WERI-Rb-1 (cell line): ENCODE results near the gene NUP93.

Experiments used
- DNase-seq: peaks from one replicate; pipeline ENCODE4 v3.0.0-alpha.2; 2020
- H3K27ac ChIP-seq: fragments of 250-450 bp; sonication (Bioruptor Pico); 2 replicates; pipeline ENCODE4 v1.5.1; 2020; ENCODE audit warnings: mild to moderate bottlenecking, moderate library complexity
- H3K27me3 ChIP-seq: fragments of 250-450 bp; sonication (Bioruptor Pico); 2 replicates; pipeline ENCODE4 v1.5.1; 2021; ENCODE audit warnings: mild to moderate bottlenecking, low read depth, moderate library complexity; ENCODE audit not compliant: insufficient read depth, severe bottlenecking
- H3K36me3 ChIP-seq: fragments of 250-450 bp; sonication (Bioruptor Pico); 2 replicates; pipeline ENCODE4 v1.5.1; 2020; ENCODE audit warnings: mild to moderate bottlenecking, moderate library complexity
- H3K4me3 ChIP-seq: 2 replicates; pipeline ENCODE4 v1.5.1; 2011; ENCODE audit warnings: low read depth, mild to moderate bottlenecking, control low read depth, low read length
- H3K9me3 ChIP-seq: fragments of 250-450 bp; sonication (Bioruptor Pico); 2 replicates; pipeline ENCODE4 v1.5.1; 2021; ENCODE audit warnings: mild to moderate bottlenecking, moderate library complexity; ENCODE audit not compliant: severe bottlenecking
- CTCF ChIP-seq: IDR thresholded peaks from 2 replicates; pipeline ENCODE4 v1.5.1; 2011; ENCODE audit warnings: low read depth, mild to moderate bottlenecking, control low read depth, inconsistent platforms, low read length

The NUP93 gene

GRCh38 chr16:56701534-56701933 is 28.4 kb upstream of the NUP93 start:
- no peak for TF ChIP-seq CTCF
- no peaks in the 10 kb centered on the region for H3K27me3 ChIP-seq
- H3K9me3 ChIP-seq: peaks cover 5% of the 10 kb centered on the region
- no peak for DNase-seq
- H3K4me3 ChIP-seq: no peak overlapping the region
- no peaks in the 10 kb centered on the region for H3K36me3 ChIP-seq
- no peak overlapping the region for H3K27ac ChIP-seq

DNA sequence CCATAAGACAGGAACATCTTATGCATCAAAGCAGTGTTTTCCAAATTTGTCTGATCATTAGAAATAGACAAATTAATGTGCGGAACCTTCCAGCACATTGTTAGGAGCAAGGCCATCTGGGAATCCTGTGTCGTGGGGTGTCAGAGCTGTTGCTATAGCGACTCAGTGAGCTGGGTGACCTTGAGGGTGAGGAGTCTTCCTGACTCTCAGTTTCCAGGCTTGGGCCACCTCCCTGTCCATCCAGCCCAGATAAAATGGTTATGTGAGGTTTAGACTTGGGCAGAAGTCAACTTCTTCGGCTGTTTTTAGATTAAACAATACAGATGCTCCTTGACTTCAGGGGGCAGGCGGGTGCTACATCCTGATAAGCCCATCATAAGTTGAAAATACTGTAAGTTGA is 27.1 kb upstream of the NUP93 start:
- Histone ChIP-seq H3K27ac (no peak overlapping the region), H3K27me3 (no peaks in the 10 kb centered on the region), H3K4me3 (no peak overlapping the region), H3K9me3 (peaks cover 2% of the 10 kb centered on the region), H3K36me3 (no peaks in the 10 kb centered on the region)
- no peak for TF ChIP-seq CTCF
- DNase-seq: no peak

- Histone ChIP-seq H3K36me3 (no peaks in the 10 kb centered on the region), H3K9me3 (no peaks in the 10 kb centered on the region), H3K27me3 (no peaks in the 10 kb centered on the region), H3K4me3 (no peak overlapping the region), H3K27ac (no peak overlapping the region)
- no peak for TF ChIP-seq CTCF
- no peak for DNase-seq
Observed at GRCh38 chr16:56708525-56709442, 21.1 kb upstream of the NUP93 start.

DNA sequence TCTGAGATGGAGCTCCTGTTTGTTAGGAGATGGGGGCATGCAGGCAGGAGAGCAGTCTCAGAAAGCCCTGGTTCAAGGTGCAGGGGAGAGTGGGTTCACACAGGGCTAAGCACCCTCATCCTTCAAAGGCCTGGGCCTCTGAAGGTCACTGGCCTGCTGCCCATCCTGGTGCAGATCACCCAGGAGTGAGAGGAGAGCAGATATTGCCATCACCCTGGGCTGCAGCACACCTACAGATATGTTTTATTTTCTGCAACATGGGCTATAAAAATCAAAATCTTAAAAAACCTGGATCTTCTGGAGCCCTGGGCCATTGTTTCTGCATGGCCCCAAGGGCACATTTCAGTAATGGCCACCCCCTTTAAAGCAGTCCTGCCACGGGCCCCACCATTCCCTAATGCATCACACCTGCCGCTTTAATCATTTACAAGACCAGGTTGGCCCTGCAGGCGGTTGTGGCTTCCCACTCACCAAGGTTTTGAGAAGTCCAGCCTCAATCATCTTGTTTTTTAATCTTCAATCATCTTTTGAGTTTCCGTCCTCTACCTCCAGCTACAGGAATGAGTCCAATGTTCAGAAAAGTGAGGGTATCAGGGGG is 20.4 kb upstream of the NUP93 start:
- no peaks in the 10 kb centered on the region for H3K36me3 ChIP-seq
- H3K27ac ChIP-seq: no peak overlapping the region
- no peak overlapping the region for H3K4me3 ChIP-seq
- no peaks in the 10 kb centered on the region for H3K9me3 ChIP-seq
- no peak for TF ChIP-seq CTCF
- H3K27me3 ChIP-seq: no peaks in the 10 kb centered on the region
- DNase-seq: no peak

DNA sequence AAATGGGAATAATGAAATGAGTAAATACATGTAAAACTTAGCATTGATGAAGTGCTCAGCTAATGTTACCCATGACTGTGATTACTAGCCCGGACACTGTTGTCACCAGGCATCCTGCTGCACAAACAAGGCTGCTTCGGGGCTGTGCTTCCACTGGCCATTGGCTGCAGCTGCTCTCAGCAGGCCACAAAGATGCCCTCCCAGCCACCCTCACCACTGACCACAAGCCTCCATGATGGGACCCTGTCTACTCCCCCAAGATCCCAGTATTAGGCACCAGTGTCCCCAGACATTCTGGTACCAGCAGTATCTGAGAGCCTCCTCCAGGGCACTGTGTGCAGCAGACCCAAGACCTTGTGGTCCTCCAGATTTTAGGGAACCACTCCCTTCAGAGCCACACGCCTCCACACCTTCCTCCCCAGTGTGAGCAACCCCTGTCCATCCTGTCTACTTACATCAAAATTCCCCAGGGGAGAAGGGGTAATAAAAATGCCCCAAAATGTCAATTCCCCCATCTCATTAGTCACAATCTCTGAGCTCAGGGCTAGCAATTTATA is 19.7 kb upstream of the NUP93 start:
- H3K4me3 ChIP-seq: no peak overlapping the region
- no peaks in the 10 kb centered on the region for H3K9me3 ChIP-seq
- H3K27ac ChIP-seq: no peak overlapping the region
- no peaks in the 10 kb centered on the region for H3K36me3 ChIP-seq
- DNase-seq: no peak
- no peaks in the 10 kb centered on the region for H3K27me3 ChIP-seq
- TF ChIP-seq CTCF: no peak
